ENCODE results near the gene CFHR2. TPM values are rescaled to one million over a fixed set of nuclear protein-coding genes. Genes with fewer than 3 reads are reported as not detected.

CFHR2 gene
- total and polyA plus RNA-seq, 2 of the 8 experiments (the other 6 are each of a cell fraction or from before 2014, with no cell fraction given): not detected

- TF ChIP-seq, protein P1, sequence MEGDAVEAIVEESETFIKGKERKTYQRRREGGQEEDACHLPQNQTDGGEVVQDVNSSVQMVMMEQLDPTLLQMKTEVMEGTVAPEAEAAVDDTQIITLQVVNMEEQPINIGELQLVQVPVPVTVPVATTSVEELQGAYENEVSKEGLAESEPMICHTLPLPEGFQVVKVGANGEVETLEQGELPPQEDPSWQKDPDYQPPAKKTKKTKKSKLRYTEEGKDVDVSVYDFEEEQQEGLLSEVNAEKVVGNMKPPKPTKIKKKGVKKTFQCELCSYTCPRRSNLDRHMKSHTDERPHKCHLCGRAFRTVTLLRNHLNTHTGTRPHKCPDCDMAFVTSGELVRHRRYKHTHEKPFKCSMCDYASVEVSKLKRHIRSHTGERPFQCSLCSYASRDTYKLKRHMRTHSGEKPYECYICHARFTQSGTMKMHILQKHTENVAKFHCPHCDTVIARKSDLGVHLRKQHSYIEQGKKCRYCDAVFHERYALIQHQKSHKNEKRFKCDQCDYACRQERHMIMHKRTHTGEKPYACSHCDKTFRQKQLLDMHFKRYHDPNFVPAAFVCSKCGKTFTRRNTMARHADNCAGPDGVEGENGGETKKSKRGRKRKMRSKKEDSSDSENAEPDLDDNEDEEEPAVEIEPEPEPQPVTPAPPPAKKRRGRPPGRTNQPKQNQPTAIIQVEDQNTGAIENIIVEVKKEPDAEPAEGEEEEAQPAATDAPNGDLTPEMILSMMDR (IDR thresholded peaks at IDR 0.05; ENCODE audit: control extremely low read depth in 1 of 3, insufficient read depth in 1 of 3, low read depth in 1 of 3, low read length in 3 of 3): peak in 2 of 3 experiments; percentile 24 to 51; a peak in 3 of 4 replicates
- no peak for TF ChIP-seq SP4 (IDR thresholded peaks at IDR 0.05; ENCODE audit: low read length)
- no peak for TF ChIP-seq SUZ12 (IDR thresholded peaks at IDR 0.05; ENCODE audit: low read length)
- no peak for TF ChIP-seq JUND (IDR thresholded peaks at IDR 0.05; ENCODE audit: low read length)
- TF ChIP-seq CBX5 (IDR thresholded peaks at IDR 0.05; ENCODE audit: low read depth, low read length): no peak
- no peak for TF ChIP-seq CHD2 (IDR thresholded peaks at IDR 0.05; ENCODE audit: low read length)
Measured at GRCh38 chr1:196897158-196897828, 46.2 kb upstream of the CFHR2 start (continued).
